Activated CD4-positive, alpha-beta memory T cell treated with anti-CD3 and anti-CD28 coated beads, Interleukin-2, amount 10 ng/mL, durations not matched to agents 7 days and 5 days (primary cell): ENCODE data around the gene MS4A7. TPM values are rescaled to one million over a fixed set of nuclear protein-coding genes. Genes with fewer than 3 reads are reported as not detected.

Source experiments
- CTCF ChIA-PET: fragments of 350-600 bp; sonication (Branson Sonifier 250); formaldehyde crosslinking; loops from one replicate; lab custom pipeline; 2021; ENCODE audit warnings: antibody characterized with exemption, inconsistent platforms; lab: Charles Lee
- POLR2A ChIA-PET: fragments of 350-600 bp; sonication (Branson Sonifier 250); formaldehyde crosslinking; loops from one replicate; lab custom pipeline; 2021; ENCODE audit warnings: antibody characterized with exemption; lab: Charles Lee
- DNase-seq: peaks from one replicate; pipeline ENCODE4 v3.0.0-alpha.2; 2020
- H3K27ac Mint-ChIP-seq: one replicate; pipeline ENCODE4 v1.8.0; 2021; ENCODE audit warnings: mild to moderate bottlenecking, mixed read lengths
- H3K27me3 Mint-ChIP-seq: one replicate; pipeline ENCODE4 v1.8.0; 2021; ENCODE audit warnings: mixed read lengths
- H3K36me3 Mint-ChIP-seq: one replicate; pipeline ENCODE4 v1.8.0; 2021; ENCODE audit warnings: low read depth, mixed read lengths
- H3K4me1 Mint-ChIP-seq: one replicate; pipeline ENCODE4 v1.8.0; 2021; ENCODE audit warnings: mixed read lengths
- H3K4me3 Mint-ChIP-seq: one replicate; pipeline ENCODE4 v1.8.0; 2021; ENCODE audit warnings: mild to moderate bottlenecking, mixed read lengths
- H3K9me3 Mint-ChIP-seq: one replicate; pipeline ENCODE4 v1.8.0; 2021; ENCODE audit warnings: mixed read lengths
- total RNA-seq, 2 experiments: library from RNA; stranded (reverse); gene quantifications; one replicate each; pipeline ENCODE4 v1.2.3, GENCODE V29; 2021

Gene MS4A7
- total RNA-seq, 2 experiments from 2014 or later = not detected

DNA sequence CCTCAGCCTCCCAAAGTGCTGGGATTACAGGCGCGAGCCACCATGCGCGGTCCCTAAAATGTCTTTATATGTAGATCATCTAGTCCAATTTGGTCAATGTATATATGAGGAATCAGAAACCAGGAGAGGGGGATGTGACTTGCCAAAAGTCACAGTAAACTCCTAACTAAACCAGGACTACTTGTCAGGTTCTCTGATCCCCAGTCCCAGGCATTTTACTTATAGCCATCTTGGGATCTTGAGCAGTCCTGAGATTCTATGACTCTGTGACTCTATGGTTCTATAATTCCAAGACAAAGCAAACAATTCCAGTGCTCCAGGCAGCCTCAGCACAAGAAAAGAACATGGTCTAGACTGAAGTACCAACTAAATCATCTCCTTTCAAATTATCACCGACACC, 50.9 kb downstream of the MS4A7 start, which contains the start of gene MS4A5:
TSS of gene MS4A5 (plus strand) at position 301 of the 400 bp plus-strand sequence. CDS start 103 bp downstream, outside the sequence.
- H3K27me3 Mint-ChIP-seq = peaks cover 14% of the 10 kb centered on the region
- no peaks in the 10 kb centered on the region for H3K9me3 Mint-ChIP-seq
- no peaks in the 10 kb centered on the region for H3K36me3 Mint-ChIP-seq
- DNase-seq = no peak
- no peak within 1 kb of the TSS for H3K27ac Mint-ChIP-seq
- no peaks in the 10 kb centered on the region for H3K4me1 Mint-ChIP-seq
- no peak within 1 kb of the TSS for H3K4me3 Mint-ChIP-seq
- POLR2A ChIA-PET = no interaction called here
- CTCF ChIA-PET = no interaction called here

DNA sequence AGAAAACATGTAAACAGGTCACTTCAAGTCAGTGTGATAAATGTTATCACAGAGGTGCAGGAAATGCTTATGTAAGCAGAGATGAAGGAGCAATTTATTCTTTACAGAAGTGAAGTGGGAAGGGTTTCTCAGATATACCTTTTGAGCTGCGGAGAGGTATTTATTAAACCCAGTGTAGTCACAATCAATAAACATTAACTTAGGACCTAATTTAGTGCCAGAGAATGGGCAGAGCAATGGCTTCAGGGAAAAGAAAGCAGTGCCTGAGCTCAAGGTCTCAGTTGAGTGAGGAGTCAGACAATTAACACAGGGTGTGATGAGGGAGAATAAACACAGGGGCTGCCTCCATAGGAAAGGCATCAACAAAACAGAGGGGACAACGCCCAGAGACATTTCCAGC, 52.9 kb downstream of the MS4A7 start:
- Mint-ChIP-seq H3K27me3 (peaks cover 14% of the 10 kb centered on the region), H3K4me3 (no peak overlapping the region), H3K4me1 (no peaks in the 10 kb centered on the region), H3K36me3 (no peaks in the 10 kb centered on the region), H3K9me3 (no peaks in the 10 kb centered on the region), H3K27ac (no peak overlapping the region)
- DNase-seq = no peak
- CTCF ChIA-PET = no interaction called here
- POLR2A ChIA-PET = no interaction called here

DNA sequence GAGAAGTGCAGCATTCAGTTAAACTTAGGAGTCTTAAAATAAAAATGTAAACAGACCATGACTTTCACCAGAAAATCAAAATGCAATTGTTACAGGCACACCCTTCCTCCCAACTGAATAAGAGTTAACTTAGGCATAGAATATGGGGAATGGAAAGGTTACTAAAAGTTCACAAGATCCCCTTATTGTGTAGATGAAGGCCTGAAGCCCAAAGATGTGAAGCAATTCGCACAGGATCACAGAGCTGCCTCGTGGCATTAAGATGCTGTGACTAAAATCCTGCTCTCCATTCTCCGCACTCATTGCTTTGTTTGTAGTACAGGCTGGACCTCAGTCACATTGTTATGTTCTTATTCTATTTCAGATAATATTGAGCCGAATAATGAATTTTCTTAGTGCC, 55.1 kb downstream of the MS4A7 start:
- H3K9me3 Mint-ChIP-seq = no peaks in the 10 kb centered on the region
- H3K4me1 Mint-ChIP-seq = no peaks in the 10 kb centered on the region
- POLR2A ChIA-PET = no interaction called here
- H3K27me3 Mint-ChIP-seq = peaks cover 10% of the 10 kb centered on the region
- no peak for DNase-seq
- no peak overlapping the region for H3K4me3 Mint-ChIP-seq
- H3K27ac Mint-ChIP-seq = no peak overlapping the region
- CTCF ChIA-PET = no interaction called here
- no peaks in the 10 kb centered on the region for H3K36me3 Mint-ChIP-seq

Other genes starting within 250 kb of the MS4A7 start
- gene MS4A6A, start 195.4 kb upstream of the MS4A7 start, total RNA-seq = not detected
- gene MS4A4E, start 135.4 kb upstream of the MS4A7 start, total RNA-seq = not detected
- not detected for gene MS4A4A, start 97.9 kb upstream of the MS4A7 start, total RNA-seq
- not detected for gene MS4A6E, start 51.3 kb upstream of the MS4A7 start, total RNA-seq
- gene MS4A14, start 17.9 kb downstream of the MS4A7 start, total RNA-seq = not detected
- gene MS4A5, start 51.0 kb downstream of the MS4A7 start, total RNA-seq = not detected
- gene MS4A1, start 77.3 kb downstream of the MS4A7 start, total RNA-seq = not detected
- not detected for gene MS4A12, start 114.2 kb downstream of the MS4A7 start, total RNA-seq
- gene MS4A13, start 136.9 kb downstream of the MS4A7 start, total RNA-seq = not detected